GM18909 (cell line): ENCODE data around the gene GSDME.

Experiments
- ATAC-seq: cut with Tn5 transposase; IDR thresholded peaks from one replicate; pipeline ENCODE4 v1.9.1; 2021; ENCODE audit warnings: mild to moderate bottlenecking; ENCODE audit not compliant: unreplicated experiment, poor library complexity

GSDME gene

GRCh38 chr7:24777806-24778205 lies 20.5 kb upstream of the GSDME start:
- no peak for ATAC-seq

- no peak for ATAC-seq
Observed at GRCh38 chr7:24773646-24774045, 16.4 kb upstream of the GSDME start.

GRCh38 chr7:24769851-24770250 lies 12.6 kb upstream of the GSDME start:
- ATAC-seq: no peak

- no peak for ATAC-seq
Observed at GRCh38 chr7:24769014-24769830, 12.0 kb upstream of the GSDME start.

- no peak for ATAC-seq
Observed at GRCh38 chr7:24767878-24768569, 10.8 kb upstream of the GSDME start.

- no peak for ATAC-seq
Observed at GRCh38 chr7:24764972-24765744, 7.9 kb upstream of the GSDME start.

GRCh38 chr7:24764011-24764410 lies 6.7 kb upstream of the GSDME start:
- no peak for ATAC-seq

GRCh38 chr7:24763303-24763901 lies 6.1 kb upstream of the GSDME start:
- no peak for ATAC-seq

- no peak for ATAC-seq
Observed at GRCh38 chr7:24762771-24763170, 5.5 kb upstream of the GSDME start.

- no peak for ATAC-seq
Observed at GRCh38 chr7:24760968-24761367, 3.7 kb upstream of the GSDME start.

GRCh38 chr7:24756545-24757352 lies 515 bp downstream of the GSDME start:
- peak; percentile 7 for ATAC-seq

GRCh38 chr7:24755541-24756407 lies 1.5 kb downstream of the GSDME start:
- ATAC-seq: peak; percentile 66

- ATAC-seq: peak; percentile 7
Observed at GRCh38 chr7:24754906-24755506, 2.3 kb downstream of the GSDME start.

GRCh38 chr7:24752073-24752800 lies 5.0 kb downstream of the GSDME start:
- ATAC-seq: no peak

- no peak for ATAC-seq
Observed at GRCh38 chr7:24751484-24751883, 5.8 kb downstream of the GSDME start.

- ATAC-seq: no peak
Observed at GRCh38 chr7:24750441-24751055, 6.7 kb downstream of the GSDME start.

- ATAC-seq: no peak
Observed at GRCh38 chr7:24748521-24748920, 8.7 kb downstream of the GSDME start.
